Measurements from ENCODE around the gene MON1B.

DNA sequence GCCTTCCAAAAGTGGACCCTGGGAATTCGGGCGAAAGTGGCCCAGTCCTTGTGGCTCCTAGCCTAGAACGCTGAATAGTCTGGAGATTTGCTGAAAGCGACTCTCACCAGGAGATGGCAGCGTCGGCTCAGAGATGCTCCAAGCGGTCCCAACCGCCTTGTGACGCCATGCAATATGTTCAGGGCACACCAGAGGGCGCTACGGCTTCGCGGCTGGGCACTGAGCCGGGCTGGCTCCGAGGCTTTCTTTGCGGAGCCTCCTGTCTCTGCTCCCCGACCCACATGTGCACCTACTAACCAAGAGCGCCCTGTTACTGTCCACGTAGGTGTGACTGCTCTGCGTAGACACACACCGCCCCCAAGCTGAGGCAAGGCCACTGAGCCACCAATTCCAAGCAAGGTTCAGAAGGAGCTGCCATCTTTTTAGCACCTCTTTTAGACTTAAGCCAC, 45.1 kb downstream of the MON1B start:
- TF ChIP-seq, protein P1, sequence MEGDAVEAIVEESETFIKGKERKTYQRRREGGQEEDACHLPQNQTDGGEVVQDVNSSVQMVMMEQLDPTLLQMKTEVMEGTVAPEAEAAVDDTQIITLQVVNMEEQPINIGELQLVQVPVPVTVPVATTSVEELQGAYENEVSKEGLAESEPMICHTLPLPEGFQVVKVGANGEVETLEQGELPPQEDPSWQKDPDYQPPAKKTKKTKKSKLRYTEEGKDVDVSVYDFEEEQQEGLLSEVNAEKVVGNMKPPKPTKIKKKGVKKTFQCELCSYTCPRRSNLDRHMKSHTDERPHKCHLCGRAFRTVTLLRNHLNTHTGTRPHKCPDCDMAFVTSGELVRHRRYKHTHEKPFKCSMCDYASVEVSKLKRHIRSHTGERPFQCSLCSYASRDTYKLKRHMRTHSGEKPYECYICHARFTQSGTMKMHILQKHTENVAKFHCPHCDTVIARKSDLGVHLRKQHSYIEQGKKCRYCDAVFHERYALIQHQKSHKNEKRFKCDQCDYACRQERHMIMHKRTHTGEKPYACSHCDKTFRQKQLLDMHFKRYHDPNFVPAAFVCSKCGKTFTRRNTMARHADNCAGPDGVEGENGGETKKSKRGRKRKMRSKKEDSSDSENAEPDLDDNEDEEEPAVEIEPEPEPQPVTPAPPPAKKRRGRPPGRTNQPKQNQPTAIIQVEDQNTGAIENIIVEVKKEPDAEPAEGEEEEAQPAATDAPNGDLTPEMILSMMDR (IDR thresholded peaks at IDR 0.05; ENCODE audit: insufficient read depth, low read length, poor library complexity, severe bottlenecking) = peak; percentile 93
- TF ChIP-seq EZH2phosphoT487 (conservative IDR thresholded peaks at IDR 0.05; ENCODE audit: low read length) = no peak

Measured in SU-DHL-6 (cell line).